Stimulated activated CD8-positive, alpha-beta memory T cell treated with anti-CD3 and anti-CD28 coated beads, Interleukin-15, amount 100 ng/mL, for 24 hours (primary cell): ENCODE results near the gene MDP1.
A peak's percentile ranks its signal among the peaks of the same experiment; 100 is the strongest.
"Not testable (repeated sequence)": the region's sequence is repeated elsewhere in the genome, so short reads cannot be mapped to it uniquely, and the experiment has no call there.

Experiments used
- DNase-seq: peaks from one replicate; pipeline ENCODE4 v3.0.0-alpha.2; 2020; ENCODE audit warnings: low read depth

MDP1 gene

GRCh38 chr14:24231263-24232120, 15.6 kb upstream of the MDP1 start:
- no peak for DNase-seq

- DNase-seq: no peak
Observed at GRCh38 chr14:24228902-24229301, 13.0 kb upstream of the MDP1 start.

- DNase-seq: no peak
Observed at GRCh38 chr14:24226473-24226872, 10.6 kb upstream of the MDP1 start.

- no peak for DNase-seq
Observed at GRCh38 chr14:24224618-24225071, 8.8 kb upstream of the MDP1 start.

- not testable (repeated sequence) for DNase-seq
Observed at GRCh38 chr14:24222987-24223386, 7.1 kb upstream of the MDP1 start.

- DNase-seq: no peak
Observed at GRCh38 chr14:24219521-24219920, 3.7 kb upstream of the MDP1 start.

GRCh38 chr14:24219080-24219479, 3.2 kb upstream of the MDP1 start:
- DNase-seq: no peak

- not testable (repeated sequence) for DNase-seq
Observed at GRCh38 chr14:24216876-24217275, 1.0 kb upstream of the MDP1 start.

GRCh38 chr14:24216345-24216699, 456 bp upstream of the MDP1 start:
- DNase-seq: no peak

- DNase-seq: no peak
Observed at GRCh38 chr14:24213866-24214662, 1.8 kb downstream of the MDP1 start.

- DNase-seq: peak; percentile 78
Observed at GRCh38 chr14:24212924-24213865, 2.7 kb downstream of the MDP1 start, which contains the start of gene CHMP4A. TSS of gene CHMP4A (minus strand) at chr14:24213488. CDS start at chr14:24213439, 49 bp downstream.

- no peak for DNase-seq
Observed at GRCh38 chr14:24211311-24211710, 4.6 kb downstream of the MDP1 start.

- no peak for DNase-seq
Observed at GRCh38 chr14:24207625-24208024, 8.2 kb downstream of the MDP1 start.

- DNase-seq: no peak
Observed at GRCh38 chr14:24207104-24207551, 8.7 kb downstream of the MDP1 start.

GRCh38 chr14:24206260-24207103, 9.4 kb downstream of the MDP1 start:
- DNase-seq: no peak

GRCh38 chr14:24204163-24205146, 11.4 kb downstream of the MDP1 start:
- DNase-seq: no peak

- DNase-seq: not testable (repeated sequence)
Observed at GRCh38 chr14:24203249-24203886, 12.5 kb downstream of the MDP1 start.

- DNase-seq: not testable (repeated sequence)
Observed at GRCh38 chr14:24202538-24202937, 13.3 kb downstream of the MDP1 start.
